ENCODE measurements around the gene ZNF217.
"Not testable (repeated sequence)": the region's sequence is repeated elsewhere in the genome, so short reads cannot be mapped to it uniquely, and the experiment has no call there.

DNA sequence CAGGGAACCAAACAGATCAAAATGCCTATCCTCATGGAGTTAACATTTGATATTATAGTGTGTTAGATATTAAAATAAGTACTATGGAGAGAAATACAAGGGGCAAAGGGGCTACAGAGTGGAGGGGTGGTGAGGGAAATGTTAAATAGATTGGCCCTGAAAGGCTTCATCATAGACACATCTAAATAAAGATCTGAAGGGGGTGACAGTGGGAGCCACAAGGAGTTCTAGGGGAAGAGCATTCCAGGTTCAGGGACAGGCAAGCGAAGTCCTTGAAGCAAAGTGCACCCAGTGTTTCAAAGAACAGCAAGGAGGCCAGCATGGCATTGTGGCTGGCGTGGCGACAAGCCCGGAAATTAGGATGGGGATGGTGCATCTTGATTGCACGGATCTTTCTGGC, 11.2 kb upstream of the ZNF217 start:
- not testable (repeated sequence) for TF ChIP-seq CTCF, POLR2A (IDR thresholded peaks at IDR 0.05)

Data from body of pancreas (tissue), 4 donors.